GM12878 (cell line): ENCODE results near the gene RABL6.
"Not testable (repeated sequence)": the region's sequence is repeated elsewhere in the genome, so short reads cannot be mapped to it uniquely, and the experiment has no call there.

Experiments
- PAX5 ChIP-seq: IDR thresholded peaks from 2 replicates; pipeline ENCODE4 v1.6.1; 2011; ENCODE audit warnings: low read depth, low read length, borderline replicate concordance
- RFX5 ChIP-seq: IDR thresholded peaks from 2 replicates; pipeline ENCODE4 v1.6.1; 2011; ENCODE audit warnings: low read depth, low read length, improper control_type of control experiment
- STAT1 ChIP-seq: fragments of 450-650 bp; conservative IDR thresholded peaks from 2 replicates; pipeline ENCODE4 v1.6.1; 2014; ENCODE audit warnings: antibody characterized with exemption, mild to moderate bottlenecking
- ZNF274 ChIP-seq: IDR thresholded peaks from one replicate; pipeline ENCODE4 v1.8.0; 2011; ENCODE audit not compliant: insufficient read length, insufficient read depth
- TF ChIP-seq, protein P1 (sequence below), 3 experiments: IDR thresholded peaks in 2 of 3; conservative IDR thresholded peaks in 1 of 3; 2 replicates each; pipeline ENCODE4 v1.5.1; 2011; ENCODE audit warnings: low read depth in 3 of 3, low read length in 3 of 3, mild to moderate bottlenecking in 3 of 3, control low read depth in 2 of 3, moderate library complexity in 2 of 3, inconsistent platforms in 1 of 3, mixed read lengths in 1 of 3; ENCODE audit not compliant: control insufficient read depth in 2 of 3, insufficient read depth in 1 of 3; ENCODE audit errors: extremely low read depth in 1 of 3
- TF ChIP-seq, protein P2 (sequence below): fragments of 450-650 bp; conservative IDR thresholded peaks from 2 replicates; pipeline ENCODE4 v1.6.1; 2017; ENCODE audit warnings: mild to moderate bottlenecking, moderate library complexity

DNA sequence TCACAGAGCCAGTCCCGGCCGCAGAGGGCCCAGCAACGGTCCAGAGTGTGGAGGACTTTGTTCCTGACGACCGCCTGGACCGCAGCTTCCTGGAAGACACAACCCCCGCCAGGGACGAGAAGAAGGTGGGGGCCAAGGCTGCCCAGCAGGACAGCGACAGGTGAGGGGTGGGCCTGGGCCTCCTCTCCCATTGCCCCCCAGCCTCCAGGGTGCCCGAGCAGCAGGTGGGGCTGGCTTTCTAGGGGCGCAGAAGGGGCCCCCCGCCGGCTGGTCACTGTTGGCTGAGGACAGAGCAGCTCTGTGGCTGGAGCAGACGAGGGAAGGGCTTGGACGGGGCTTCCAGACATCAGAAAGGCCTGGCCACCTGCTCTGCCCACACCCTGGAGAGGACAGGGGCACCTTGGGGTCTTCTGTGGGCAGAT is 30.1 kb downstream of the RABL6 start:
- TF ChIP-seq, protein P1, sequence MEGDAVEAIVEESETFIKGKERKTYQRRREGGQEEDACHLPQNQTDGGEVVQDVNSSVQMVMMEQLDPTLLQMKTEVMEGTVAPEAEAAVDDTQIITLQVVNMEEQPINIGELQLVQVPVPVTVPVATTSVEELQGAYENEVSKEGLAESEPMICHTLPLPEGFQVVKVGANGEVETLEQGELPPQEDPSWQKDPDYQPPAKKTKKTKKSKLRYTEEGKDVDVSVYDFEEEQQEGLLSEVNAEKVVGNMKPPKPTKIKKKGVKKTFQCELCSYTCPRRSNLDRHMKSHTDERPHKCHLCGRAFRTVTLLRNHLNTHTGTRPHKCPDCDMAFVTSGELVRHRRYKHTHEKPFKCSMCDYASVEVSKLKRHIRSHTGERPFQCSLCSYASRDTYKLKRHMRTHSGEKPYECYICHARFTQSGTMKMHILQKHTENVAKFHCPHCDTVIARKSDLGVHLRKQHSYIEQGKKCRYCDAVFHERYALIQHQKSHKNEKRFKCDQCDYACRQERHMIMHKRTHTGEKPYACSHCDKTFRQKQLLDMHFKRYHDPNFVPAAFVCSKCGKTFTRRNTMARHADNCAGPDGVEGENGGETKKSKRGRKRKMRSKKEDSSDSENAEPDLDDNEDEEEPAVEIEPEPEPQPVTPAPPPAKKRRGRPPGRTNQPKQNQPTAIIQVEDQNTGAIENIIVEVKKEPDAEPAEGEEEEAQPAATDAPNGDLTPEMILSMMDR (IDR thresholded peaks at IDR 0.05 in 2 of 3, conservative IDR thresholded peaks at IDR 0.05 in 1 of 3; ENCODE audit: control insufficient read depth in 2 of 3, extremely low read depth in 1 of 3, insufficient read depth in 1 of 3, low read depth in 3 of 3, low read length in 3 of 3) = not testable (repeated sequence)
- not testable (repeated sequence) for TF ChIP-seq PAX5, RFX5, ZNF274, STAT1
- TF ChIP-seq, protein P2, sequence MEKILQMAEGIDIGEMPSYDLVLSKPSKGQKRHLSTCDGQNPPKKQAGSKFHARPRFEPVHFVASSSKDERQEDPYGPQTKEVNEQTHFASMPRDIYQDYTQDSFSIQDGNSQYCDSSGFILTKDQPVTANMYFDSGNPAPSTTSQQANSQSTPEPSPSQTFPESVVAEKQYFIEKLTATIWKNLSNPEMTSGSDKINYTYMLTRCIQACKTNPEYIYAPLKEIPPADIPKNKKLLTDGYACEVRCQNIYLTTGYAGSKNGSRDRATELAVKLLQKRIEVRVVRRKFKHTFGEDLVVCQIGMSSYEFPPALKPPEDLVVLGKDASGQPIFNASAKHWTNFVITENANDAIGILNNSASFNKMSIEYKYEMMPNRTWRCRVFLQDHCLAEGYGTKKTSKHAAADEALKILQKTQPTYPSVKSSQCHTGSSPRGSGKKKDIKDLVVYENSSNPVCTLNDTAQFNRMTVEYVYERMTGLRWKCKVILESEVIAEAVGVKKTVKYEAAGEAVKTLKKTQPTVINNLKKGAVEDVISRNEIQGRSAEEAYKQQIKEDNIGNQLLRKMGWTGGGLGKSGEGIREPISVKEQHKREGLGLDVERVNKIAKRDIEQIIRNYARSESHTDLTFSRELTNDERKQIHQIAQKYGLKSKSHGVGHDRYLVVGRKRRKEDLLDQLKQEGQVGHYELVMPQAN = not testable (repeated sequence)
